Prostate gland (tissue), 2 donors: ENCODE results near the gene SCIN.

Source experiments
- CTCF ChIP-seq, 4 experiments: fragments of 200-600 bp in 2 of 4; fragments of 450-650 bp in 2 of 4; sonication (generic) in 2 of 4; IDR thresholded peaks; 1 replicate in 3 of 4; 2 replicates in 1 of 4; pipeline ENCODE4 v1.5.1; 2016 to 2019; ENCODE audit warnings: antibody characterized with exemption in 4 of 4, mild to moderate bottlenecking in 2 of 4, moderate library complexity in 2 of 4
- POLR2A ChIP-seq: fragments of 450-650 bp; IDR thresholded peaks from one replicate; pipeline ENCODE4 v1.6.1; 2016; ENCODE audit warnings: antibody characterized with exemption, mild to moderate bottlenecking
- POLR2AphosphoS5 ChIP-seq: sonication (generic); formaldehyde crosslinking; IDR thresholded peaks from one replicate; pipeline ENCODE4 v1.6.1; 2017; ENCODE audit warnings: antibody characterized with exemption

GRCh38 chr7:12647364-12648219 lies 77.1 kb downstream of the SCIN start:
- no peak for TF ChIP-seq CTCF (IDR thresholded peaks at IDR 0.05)
- TF ChIP-seq POLR2AphosphoS5: no peak
- TF ChIP-seq POLR2A: no peak
